Measurements from ENCODE around the gene EEF1AKMT2.

DNA sequence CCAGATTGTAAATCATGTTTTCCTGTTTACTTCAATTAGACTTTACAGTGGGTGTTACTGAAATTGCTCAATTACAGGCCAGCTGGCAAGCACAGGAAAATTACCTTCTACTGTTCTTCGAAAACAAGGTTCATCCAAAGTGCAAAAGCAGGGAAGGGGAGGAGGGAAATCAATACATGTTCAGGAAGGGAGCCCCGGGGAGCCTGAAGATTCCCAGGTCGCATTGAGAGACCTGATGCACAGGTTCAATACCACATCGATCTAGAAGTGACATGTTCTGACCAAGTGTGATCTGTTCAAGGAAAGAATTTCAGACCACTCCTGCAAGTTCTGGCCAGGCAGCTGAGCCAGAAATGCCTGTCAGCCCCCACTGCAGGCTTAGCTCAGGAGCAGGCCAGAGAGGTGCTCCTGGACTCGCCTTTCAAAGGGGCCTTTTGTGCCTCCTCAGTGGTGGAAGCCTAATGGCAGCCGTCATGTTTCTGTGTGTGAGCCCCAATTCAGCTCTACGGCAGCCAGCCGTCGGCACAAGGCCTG is 83.4 kb downstream of the EEF1AKMT2 start:
- TF ChIP-seq ZFP3 (CRISPR knock-in tag; IDR thresholded peaks at IDR 0.05) (no peak), ZFP30 (CRISPR knock-in tag; IDR thresholded peaks at IDR 0.05) (no peak), ISL1 (CRISPR knock-in tag; IDR thresholded peaks at IDR 0.05) (no peak), PPARA (CRISPR knock-in tag; IDR thresholded peaks at IDR 0.05; ENCODE audit: borderline replicate concordance) (no peak), RARB (CRISPR knock-in tag; IDR thresholded peaks at IDR 0.05) (no peak), OSR1 (CRISPR knock-in tag; IDR thresholded peaks at IDR 0.05) (no peak), TCF4 (CRISPR knock-in tag; IDR thresholded peaks at IDR 0.05; ENCODE audit: borderline replicate concordance) (no peak), ARNTL (CRISPR knock-in tag; IDR thresholded peaks at IDR 0.05; ENCODE audit: borderline replicate concordance, low read depth) (no peak)
- TF ChIP-seq, protein P1, sequence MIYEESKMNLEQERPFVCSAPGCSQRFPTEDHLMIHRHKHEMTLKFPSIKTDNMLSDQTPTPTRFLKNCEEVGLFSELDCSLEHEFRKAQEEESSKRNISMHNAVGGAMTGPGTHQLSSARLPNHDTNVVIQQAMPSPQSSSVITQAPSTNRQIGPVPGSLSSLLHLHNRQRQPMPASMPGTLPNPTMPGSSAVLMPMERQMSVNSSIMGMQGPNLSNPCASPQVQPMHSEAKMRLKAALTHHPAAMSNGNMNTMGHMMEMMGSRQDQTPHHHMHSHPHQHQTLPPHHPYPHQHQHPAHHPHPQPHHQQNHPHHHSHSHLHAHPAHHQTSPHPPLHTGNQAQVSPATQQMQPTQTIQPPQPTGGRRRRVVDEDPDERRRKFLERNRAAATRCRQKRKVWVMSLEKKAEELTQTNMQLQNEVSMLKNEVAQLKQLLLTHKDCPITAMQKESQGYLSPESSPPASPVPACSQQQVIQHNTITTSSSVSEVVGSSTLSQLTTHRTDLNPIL (CRISPR knock-in tag; IDR thresholded peaks at IDR 0.05; ENCODE audit: low read depth) = no peak
- TF ChIP-seq, protein P2, sequence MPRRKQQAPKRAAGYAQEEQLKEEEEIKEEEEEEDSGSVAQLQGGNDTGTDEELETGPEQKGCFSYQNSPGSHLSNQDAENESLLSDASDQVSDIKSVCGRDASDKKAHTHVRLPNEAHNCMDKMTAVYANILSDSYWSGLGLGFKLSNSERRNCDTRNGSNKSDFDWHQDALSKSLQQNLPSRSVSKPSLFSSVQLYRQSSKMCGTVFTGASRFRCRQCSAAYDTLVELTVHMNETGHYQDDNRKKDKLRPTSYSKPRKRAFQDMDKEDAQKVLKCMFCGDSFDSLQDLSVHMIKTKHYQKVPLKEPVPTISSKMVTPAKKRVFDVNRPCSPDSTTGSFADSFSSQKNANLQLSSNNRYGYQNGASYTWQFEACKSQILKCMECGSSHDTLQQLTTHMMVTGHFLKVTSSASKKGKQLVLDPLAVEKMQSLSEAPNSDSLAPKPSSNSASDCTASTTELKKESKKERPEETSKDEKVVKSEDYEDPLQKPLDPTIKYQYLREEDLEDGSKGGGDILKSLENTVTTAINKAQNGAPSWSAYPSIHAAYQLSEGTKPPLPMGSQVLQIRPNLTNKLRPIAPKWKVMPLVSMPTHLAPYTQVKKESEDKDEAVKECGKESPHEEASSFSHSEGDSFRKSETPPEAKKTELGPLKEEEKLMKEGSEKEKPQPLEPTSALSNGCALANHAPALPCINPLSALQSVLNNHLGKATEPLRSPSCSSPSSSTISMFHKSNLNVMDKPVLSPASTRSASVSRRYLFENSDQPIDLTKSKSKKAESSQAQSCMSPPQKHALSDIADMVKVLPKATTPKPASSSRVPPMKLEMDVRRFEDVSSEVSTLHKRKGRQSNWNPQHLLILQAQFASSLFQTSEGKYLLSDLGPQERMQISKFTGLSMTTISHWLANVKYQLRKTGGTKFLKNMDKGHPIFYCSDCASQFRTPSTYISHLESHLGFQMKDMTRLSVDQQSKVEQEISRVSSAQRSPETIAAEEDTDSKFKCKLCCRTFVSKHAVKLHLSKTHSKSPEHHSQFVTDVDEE (CRISPR knock-in tag; IDR thresholded peaks at IDR 0.05) = no peak
- TF ChIP-seq, protein P3, sequence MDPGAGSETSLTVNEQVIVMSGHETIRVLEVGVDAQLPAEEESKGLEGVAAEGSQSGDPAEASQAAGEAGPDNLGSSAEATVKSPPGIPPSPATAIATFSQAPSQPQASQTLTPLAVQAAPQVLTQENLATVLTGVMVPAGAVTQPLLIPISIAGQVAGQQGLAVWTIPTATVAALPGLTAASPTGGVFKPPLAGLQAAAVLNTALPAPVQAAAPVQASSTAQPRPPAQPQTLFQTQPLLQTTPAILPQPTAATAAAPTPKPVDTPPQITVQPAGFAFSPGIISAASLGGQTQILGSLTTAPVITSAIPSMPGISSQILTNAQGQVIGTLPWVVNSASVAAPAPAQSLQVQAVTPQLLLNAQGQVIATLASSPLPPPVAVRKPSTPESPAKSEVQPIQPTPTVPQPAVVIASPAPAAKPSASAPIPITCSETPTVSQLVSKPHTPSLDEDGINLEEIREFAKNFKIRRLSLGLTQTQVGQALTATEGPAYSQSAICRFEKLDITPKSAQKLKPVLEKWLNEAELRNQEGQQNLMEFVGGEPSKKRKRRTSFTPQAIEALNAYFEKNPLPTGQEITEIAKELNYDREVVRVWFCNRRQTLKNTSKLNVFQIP (CRISPR knock-in tag; IDR thresholded peaks at IDR 0.05; ENCODE audit: borderline replicate concordance, low read depth) = no peak

Measured in SK-N-SH treated with all-trans-retinoic acid at 6 μM for 48 hours (cell line).